Stimulated activated CD8-positive, alpha-beta memory T cell treated with anti-CD3 and anti-CD28 coated beads, Interleukin-12 subunit alpha, Interleukin-12 subunit beta, amount 100 ng/mL, for 1 hour (primary cell): Measurements from ENCODE around the gene PAF1.

Source experiments
- DNase-seq: peaks from one replicate; pipeline ENCODE4 v3.0.0-alpha.2; 2020; ENCODE audit warnings: low read depth

PAF1 gene

GRCh38 chr19:39390751-39391437 is at the start of gene PAF1, which contains the start of gene MED29:
PAF1 (minus strand) TSS chr19:39391106; CDS start chr19:39390864, 242 bp downstream.
MED29 (plus strand) TSS chr19:39391378; CDS start chr19:39391423, 45 bp downstream.
- DNase-seq: peak; percentile 93

GRCh38 chr19:39438270-39438934 is 47.5 kb upstream of the PAF1 start:
- no peak for DNase-seq

- DNase-seq: no peak
Observed at GRCh38 chr19:39436350-39436716, 45.4 kb upstream of the PAF1 start.

GRCh38 chr19:39435499-39436349 is 44.8 kb upstream of the PAF1 start, which contains the start of gene RPS16:
RPS16 (minus strand) TSS chr19:39435949; CDS start chr19:39435895, 54 bp downstream.
- DNase-seq: peak; percentile 99

GRCh38 chr19:39434123-39435076 is 43.5 kb upstream of the PAF1 start:
- DNase-seq: no peak

GRCh38 chr19:39433480-39434079 is 42.7 kb upstream of the PAF1 start:
- DNase-seq: no peak

- no peak for DNase-seq
Observed at GRCh38 chr19:39432677-39433025, 41.7 kb upstream of the PAF1 start.

- DNase-seq: no peak
Observed at GRCh38 chr19:39430675-39431593, 40.0 kb upstream of the PAF1 start.

- no peak for DNase-seq
Observed at GRCh38 chr19:39428283-39429112, 37.6 kb upstream of the PAF1 start.

- DNase-seq: no peak
Observed at GRCh38 chr19:39427707-39428106, 36.8 kb upstream of the PAF1 start.

- no peak for DNase-seq
Observed at GRCh38 chr19:39426170-39426569, 35.3 kb upstream of the PAF1 start.

- DNase-seq: no peak
Observed at GRCh38 chr19:39425744-39426143, 34.8 kb upstream of the PAF1 start.

GRCh38 chr19:39424934-39425333 is 34.0 kb upstream of the PAF1 start:
- DNase-seq: no peak

GRCh38 chr19:39423258-39424086 is 32.6 kb upstream of the PAF1 start:
- no peak for DNase-seq

- DNase-seq: no peak
Observed at GRCh38 chr19:39422020-39422419, 31.1 kb upstream of the PAF1 start.

- DNase-seq: no peak
Observed at GRCh38 chr19:39420769-39421168, 29.9 kb upstream of the PAF1 start.

- no peak for DNase-seq
Observed at GRCh38 chr19:39419003-39419402, 28.1 kb upstream of the PAF1 start.
